Stomach (tissue), 9 donors: ENCODE data around the gene LIPE. TPM values are rescaled to one million over a fixed set of nuclear protein-coding genes. Genes with fewer than 3 reads are reported as not detected.

ENCODE experiments used
- DNase-seq, 2 donors: peaks; one replicate each; pipeline versions ENCODE4 v3.0.0 to v3.0.0-alpha.2; 2013 to 2019
- H3K27ac ChIP-seq, 5 donors: fragments of 200-600 bp in 4 of 5; sonication (generic) in 4 of 5; one replicate each; pipeline ENCODE4 v1.5.1; 2013 to 2019; ENCODE audit warnings: mild to moderate bottlenecking in 1 of 5, moderate library complexity in 1 of 5
- H3K27me3 ChIP-seq, 3 donors: fragments of 200-600 bp; sonication (generic); one replicate each; pipeline ENCODE4 v1.5.1; 2017 to 2019; ENCODE audit warnings: mixed run types in 1 of 3
- H3K36me3 ChIP-seq, 4 donors: fragments of 200-600 bp; sonication (generic); 1 replicate in 3 of 4; 2 replicates in 1 of 4; pipeline ENCODE4 v1.5.1; 2016 to 2019
- H3K4me1 ChIP-seq, 4 donors: fragments of 200-600 bp; sonication (generic); one replicate each; pipeline ENCODE4 v1.5.1; 2016 to 2019
- H3K4me3 ChIP-seq, 4 donors: fragments of 200-600 bp; sonication (generic) in 3 of 4; one replicate each; pipeline ENCODE4 v1.5.1; 2016 to 2019; ENCODE audit warnings: mild to moderate bottlenecking in 1 of 4
- H3K9me3 ChIP-seq, 4 donors: fragments of 200-600 bp; sonication (generic); one replicate each; pipeline ENCODE4 v1.5.1; 2016 to 2019
- EP300 ChIP-seq: sonication (generic); formaldehyde crosslinking; IDR thresholded peaks from one replicate; pipeline ENCODE4 v1.6.1; 2017; ENCODE audit warnings: antibody characterized with exemption
- POLR2A ChIP-seq, 4 donors: fragments of 450-650 bp; IDR thresholded peaks; one replicate each; pipeline ENCODE4 v1.6.1; 2016; ENCODE audit warnings: antibody characterized with exemption in 4 of 4, control low read depth in 2 of 4, mild to moderate bottlenecking in 1 of 4, moderate library complexity in 1 of 4
- POLR2AphosphoS5 ChIP-seq, 3 donors: sonication (generic); formaldehyde crosslinking; IDR thresholded peaks; one replicate each; pipeline ENCODE4 v1.6.1; 2016; ENCODE audit warnings: antibody characterized with exemption in 3 of 3
- WGBS, 5 donors: extraction: QIAGEN DNeasy Blood & Tissue Kit in 3 of 5; methylation state at CpG; one replicate each; pipeline versions ENCODE4 v1.1.5 to v1.1.7; 2013 to 2018; 5-methylcytosine and 5-hydroxymethylcytosine counted together
- intact Hi-C: fragments of 100-400 bp; cut with DNase I; formaldehyde crosslinking; loops from one replicate; pipeline ENCODE4 v1.15.1; 2023; ENCODE audit warnings: low total_unique reads
- polyA plus RNA-seq, 3 donors: library from polyadenylated mRNA; stranded (reverse); fragments of 200-250 nt; gene quantifications; one replicate each; pipeline ENCODE4 v1.2.3, GENCODE V29; 2013
- total RNA-seq, 5 donors: library from RNA; depleted of rRNA; stranded (reverse); fragments of >200 nt; gene quantifications; one replicate each; pipeline versions ENCODE4 v1.1.0 to v1.2.3, GENCODE V29; 2014 to 2016
- TF ChIP-seq, protein P1 (sequence below), 7 experiments: fragments of 450-650 bp in 4 of 7; fragments of 200-600 bp in 3 of 7; sonication (generic) in 3 of 7; IDR thresholded peaks; one replicate each; pipeline ENCODE4 v1.5.1; 2016 to 2019; ENCODE audit warnings: antibody characterized with exemption in 7 of 7, control low read depth in 2 of 7, mild to moderate bottlenecking in 1 of 7
- donor health status: healthy with polysubstance abuse.
- donor health status: Bipolar disorder and iron deficiency.
- donor health status: healthy.

LIPE gene
- total and polyA plus RNA-seq, 8 donors, result 3.1 to 139 (median 10.6) TPM

- intact Hi-C loops, result no loop called here
- Histone ChIP-seq H3K4me1 (no peaks in the 10 kb centered on the region), H3K9me3 (no peaks in the 10 kb centered on the region), H3K27ac (no peak overlapping the region), H3K36me3 (no peaks in the 10 kb centered on the region), H3K27me3 (no peaks in the 10 kb centered on the region), H3K4me3 (no peak overlapping the region)
- no peak for DNase-seq
- no peak for TF ChIP-seq POLR2A (IDR thresholded peaks at IDR 0.05)
- TF ChIP-seq EP300, result no peak
- TF ChIP-seq, protein P1, sequence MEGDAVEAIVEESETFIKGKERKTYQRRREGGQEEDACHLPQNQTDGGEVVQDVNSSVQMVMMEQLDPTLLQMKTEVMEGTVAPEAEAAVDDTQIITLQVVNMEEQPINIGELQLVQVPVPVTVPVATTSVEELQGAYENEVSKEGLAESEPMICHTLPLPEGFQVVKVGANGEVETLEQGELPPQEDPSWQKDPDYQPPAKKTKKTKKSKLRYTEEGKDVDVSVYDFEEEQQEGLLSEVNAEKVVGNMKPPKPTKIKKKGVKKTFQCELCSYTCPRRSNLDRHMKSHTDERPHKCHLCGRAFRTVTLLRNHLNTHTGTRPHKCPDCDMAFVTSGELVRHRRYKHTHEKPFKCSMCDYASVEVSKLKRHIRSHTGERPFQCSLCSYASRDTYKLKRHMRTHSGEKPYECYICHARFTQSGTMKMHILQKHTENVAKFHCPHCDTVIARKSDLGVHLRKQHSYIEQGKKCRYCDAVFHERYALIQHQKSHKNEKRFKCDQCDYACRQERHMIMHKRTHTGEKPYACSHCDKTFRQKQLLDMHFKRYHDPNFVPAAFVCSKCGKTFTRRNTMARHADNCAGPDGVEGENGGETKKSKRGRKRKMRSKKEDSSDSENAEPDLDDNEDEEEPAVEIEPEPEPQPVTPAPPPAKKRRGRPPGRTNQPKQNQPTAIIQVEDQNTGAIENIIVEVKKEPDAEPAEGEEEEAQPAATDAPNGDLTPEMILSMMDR (IDR thresholded peaks at IDR 0.05), result no peak
- TF ChIP-seq POLR2AphosphoS5 (IDR thresholded peaks at IDR 0.05), result no peak
- WGBS, 5 donors, result 58 to 83% (median 68%) methylated on average over 6 of the region's 6 CpGs
These were observed 46.5 kb upstream of the LIPE start for GRCh38 chr19:42473686-42474085.

DNA sequence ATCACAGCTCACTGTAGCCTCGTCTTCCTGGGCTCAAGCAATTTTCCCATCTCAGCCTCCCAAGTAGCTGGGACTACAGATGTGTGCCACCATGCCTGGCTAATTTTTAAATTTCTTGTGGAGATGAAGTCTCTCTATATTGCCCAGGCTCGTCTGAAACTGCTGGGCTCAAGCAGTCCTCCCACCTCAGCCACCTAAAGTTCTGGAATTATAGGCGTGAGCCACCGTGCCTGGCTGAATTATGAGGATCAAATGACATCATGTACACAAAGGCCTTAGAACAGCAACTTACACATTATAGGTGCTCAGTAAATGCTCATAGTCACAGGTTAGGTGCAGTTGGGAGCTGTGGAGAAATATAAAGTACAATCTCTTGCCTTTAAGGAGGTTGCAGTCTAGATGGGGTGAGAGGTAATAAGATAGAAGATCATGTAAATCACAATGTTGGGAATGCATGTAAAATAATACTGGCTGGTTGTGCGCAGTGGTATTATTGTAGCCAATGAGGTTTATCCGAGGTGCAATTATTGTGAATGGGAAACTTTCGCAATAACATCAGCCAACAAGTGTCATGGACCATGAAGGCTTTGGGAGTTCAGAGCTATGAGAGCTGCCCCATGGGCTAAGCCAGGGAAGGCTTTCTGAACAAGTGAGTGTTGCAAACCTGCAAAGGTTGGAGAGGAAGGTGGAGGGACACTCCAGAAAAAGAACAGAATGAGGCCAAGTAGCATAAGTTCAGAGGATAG is 45.4 kb upstream of the LIPE start:
- H3K9me3 ChIP-seq, result no peaks in the 10 kb centered on the region
- no peak for DNase-seq
- H3K4me3 ChIP-seq, result no peak overlapping the region
- TF ChIP-seq, protein P1 (IDR thresholded peaks at IDR 0.05), result no peak
- TF ChIP-seq EP300 (no peak), POLR2AphosphoS5 (IDR thresholded peaks at IDR 0.05) (no peak), POLR2A (IDR thresholded peaks at IDR 0.05) (no peak)
- no peak overlapping the region for H3K27ac ChIP-seq
- no peaks in the 10 kb centered on the region for H3K36me3 ChIP-seq
- intact Hi-C loops, result no loop called here
- no peaks in the 10 kb centered on the region for H3K27me3 ChIP-seq
- H3K4me1 ChIP-seq, result no peaks in the 10 kb centered on the region
- 79 to 91% (median 86%) methylated on average over 7 of the region's 7 CpGs for WGBS, 5 donors

DNA sequence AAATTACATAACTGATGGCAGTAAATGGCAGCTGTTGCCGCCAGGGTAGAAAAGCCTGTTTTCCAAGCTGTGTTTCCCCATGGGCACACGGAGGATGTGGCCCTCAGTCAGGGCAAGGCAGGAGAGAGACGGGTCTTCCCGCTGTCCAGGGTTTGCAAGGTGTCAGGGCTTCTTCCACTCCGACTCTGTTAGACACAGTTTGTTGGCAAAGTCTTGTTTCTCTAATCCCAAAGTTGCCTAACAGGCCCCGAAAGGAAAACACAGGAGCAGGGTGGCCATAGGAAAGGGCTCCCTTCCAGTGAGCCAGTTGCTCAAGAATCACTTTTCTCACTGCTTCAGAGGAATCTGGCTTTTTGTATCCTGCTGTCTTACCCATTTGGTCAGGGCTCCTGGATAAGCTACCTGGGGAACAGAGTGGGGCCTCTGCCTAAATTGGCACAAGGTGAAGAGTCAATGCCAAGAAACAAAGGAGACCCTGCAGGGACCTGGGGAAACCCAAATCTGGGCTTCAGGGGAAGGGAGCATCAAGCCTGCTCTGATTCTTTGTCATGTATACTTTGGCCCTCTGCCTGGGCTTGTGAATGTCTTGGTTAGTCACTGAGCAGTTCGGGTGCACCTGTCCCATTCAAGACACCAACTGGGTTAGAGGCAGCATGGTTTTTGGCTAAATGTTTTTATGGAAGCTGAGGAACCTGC is 44.5 kb upstream of the LIPE start:
- Histone ChIP-seq H3K27me3 (no peaks in the 10 kb centered on the region), H3K27ac (peak overlapping the region in 1 of 5 donors; percentile 45), H3K36me3 (no peaks in the 10 kb centered on the region), H3K9me3 (no peaks in the 10 kb centered on the region), H3K4me3 (no peak overlapping the region), H3K4me1 (peaks cover 0 to under 1% (median 0%) of the 10 kb centered on the region in 4 donors)
- WGBS, 5 donors, result 30 to 50% (median 41%) methylated on average over 7 of the region's 7 CpGs
- intact Hi-C loops, result no loop called here
- no peak for TF ChIP-seq POLR2A (IDR thresholded peaks at IDR 0.05)
- TF ChIP-seq EP300, result no peak
- TF ChIP-seq, protein P1 (IDR thresholded peaks at IDR 0.05), result no peak
- no peak for TF ChIP-seq POLR2AphosphoS5 (IDR thresholded peaks at IDR 0.05)
- peak in 1 of 2 donors; percentile 46 for DNase-seq

DNA sequence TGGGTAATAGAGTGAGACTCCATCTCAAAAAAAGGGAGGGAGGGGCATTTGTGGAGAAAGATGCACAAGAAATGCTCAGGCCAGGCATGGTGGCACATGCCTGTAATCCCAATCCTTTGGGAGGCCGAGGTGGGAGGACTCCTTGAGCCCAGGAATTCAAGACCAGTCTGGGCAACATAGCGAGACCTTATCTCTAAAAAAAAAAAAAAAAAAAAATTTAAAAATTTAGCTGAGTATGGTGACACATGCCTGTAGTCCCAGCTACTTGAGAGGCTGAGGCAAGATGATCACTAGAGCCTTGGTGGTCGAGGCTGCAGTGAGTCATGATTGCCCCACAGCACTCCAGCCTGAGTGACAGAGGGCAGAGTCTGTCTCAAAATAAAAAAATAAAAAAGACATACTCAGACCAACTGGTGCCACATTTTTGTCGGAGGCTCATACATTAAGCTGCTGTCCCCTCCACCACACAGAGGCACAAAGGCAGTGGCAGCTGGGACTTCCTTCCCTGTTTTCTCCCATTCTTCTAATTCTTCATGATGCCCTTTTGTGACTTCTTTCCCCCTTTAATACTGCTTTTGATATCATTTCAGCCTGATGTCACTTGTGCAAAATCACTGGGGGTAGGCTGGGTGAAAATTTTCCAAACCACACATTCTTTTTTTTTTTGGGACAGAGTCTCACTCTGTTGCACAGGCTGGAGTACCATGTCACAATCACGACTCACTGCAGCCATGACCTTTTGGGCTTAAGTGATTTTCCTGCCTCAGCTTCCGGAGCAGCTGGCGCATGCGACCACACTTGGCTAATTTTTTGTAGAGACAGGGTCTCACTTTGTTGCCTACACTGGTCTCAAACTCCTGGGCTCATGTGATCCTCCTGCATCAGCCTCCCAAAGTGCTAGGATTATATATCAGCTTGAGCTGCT is 42.4 kb upstream of the LIPE start:
- intact Hi-C loops, result no loop called here
- H3K36me3 ChIP-seq, result no peaks in the 10 kb centered on the region
- no peak for DNase-seq
- no peak overlapping the region for H3K4me3 ChIP-seq
- H3K9me3 ChIP-seq, result no peaks in the 10 kb centered on the region
- TF ChIP-seq POLR2A (IDR thresholded peaks at IDR 0.05), result no peak
- TF ChIP-seq, protein P1 (IDR thresholded peaks at IDR 0.05), result no peak
- TF ChIP-seq POLR2AphosphoS5 (IDR thresholded peaks at IDR 0.05), result no peak
- no peaks in the 10 kb centered on the region for H3K27me3 ChIP-seq
- H3K4me1 ChIP-seq, result peaks cover 0 to 8% (median 2%) of the 10 kb centered on the region in 4 donors
- H3K27ac ChIP-seq, result no peak overlapping the region
- 49 to 75% (median 74%) methylated on average over 8 of the region's 8 CpGs for WGBS, 5 donors
